ENCODE results near the gene RCCD1. TPM values are rescaled to one million over a fixed set of nuclear protein-coding genes. Genes with fewer than 3 reads are reported as not detected.

The RCCD1 gene
- total and polyA plus RNA-seq, 5 donors from 2014 or later, result 2.2 to 6.2 (median 4.0) TPM

GRCh38 chr15:90909976-90910375, 44.7 kb upstream of the RCCD1 start:
- Mint-ChIP-seq H3K9me3 (peaks cover 0 to 1% (median 0%) of the 10 kb centered on the region in 7 donors), H3K27ac (peak overlapping the region in 1 of 3 donors; percentile 55), H3K27me3 (no peaks in the 10 kb centered on the region), H3K4me3 (no peak overlapping the region), H3K36me3 (peaks cover 37% of the 10 kb centered on the region), H3K4me1 (peaks cover 0 to 11% (median 5%) of the 10 kb centered on the region in 4 donors)
- H3K4me3 ChIP-seq (ENCODE audit: low read depth, low read length), result no peak overlapping the region
- peaks cover 87% of the 10 kb centered on the region for H3K36me3 ChIP-seq (ENCODE audit: control insufficient read depth, insufficient read depth, low read length)
- H3K4me1 ChIP-seq (ENCODE audit: control insufficient read depth, insufficient read depth, low read length, poor library complexity, severe bottlenecking), result no peaks in the 10 kb centered on the region
- H3K27ac ChIP-seq (ENCODE audit: insufficient read depth, low read length, poor library complexity, severe bottlenecking), result no peak overlapping the region
- ATAC-seq (ENCODE audit: low read depth in 2 of 2), result no peak
- H3K9me3 ChIP-seq (ENCODE audit: control insufficient read depth in 2 of 2, low read length in 2 of 2), result no peaks in the 10 kb centered on the region
- DNase-seq, result no peak
- no peaks in the 10 kb centered on the region for H3K27me3 ChIP-seq (ENCODE audit: control insufficient read depth, insufficient read depth, low read length)

GRCh38 chr15:90910441-90911301, 44.0 kb upstream of the RCCD1 start:
- H3K4me1 ChIP-seq (ENCODE audit: control insufficient read depth, insufficient read depth, low read length, poor library complexity, severe bottlenecking), result no peaks in the 10 kb centered on the region

GRCh38 chr15:90911302-90911623, 43.4 kb upstream of the RCCD1 start:
- Histone ChIP-seq H3K4me1 (ENCODE audit: control insufficient read depth, insufficient read depth, low read length, poor library complexity, severe bottlenecking) (no peaks in the 10 kb centered on the region), H3K9me3 (ENCODE audit: control insufficient read depth in 2 of 2, low read length in 2 of 2) (no peaks in the 10 kb centered on the region), H3K36me3 (ENCODE audit: control insufficient read depth, insufficient read depth, low read length) (peaks cover 86% of the 10 kb centered on the region), H3K4me3 (ENCODE audit: low read depth, low read length) (no peak overlapping the region), H3K27me3 (ENCODE audit: control insufficient read depth, insufficient read depth, low read length) (no peaks in the 10 kb centered on the region), H3K27ac (ENCODE audit: insufficient read depth, low read length, poor library complexity, severe bottlenecking) (no peak overlapping the region)
- ATAC-seq (ENCODE audit: low read depth in 2 of 2), result no peak
- Mint-ChIP-seq H3K27ac (no peak overlapping the region), H3K4me1 (no peaks in the 10 kb centered on the region), H3K27me3 (no peaks in the 10 kb centered on the region), H3K4me3 (no peak overlapping the region), H3K9me3 (no peaks in the 10 kb centered on the region), H3K36me3 (peaks cover 35% of the 10 kb centered on the region)
- DNase-seq, result no peak

More at GRCh38 chr15:90910441-90911301, 44.0 kb upstream of the RCCD1 start:
- H3K4me1 Mint-ChIP-seq, result peaks cover 0 to 6% (median 2%) of the 10 kb centered on the region in 4 donors
- peaks cover 37% of the 10 kb centered on the region for H3K36me3 Mint-ChIP-seq
- Histone ChIP-seq H3K36me3 (ENCODE audit: control insufficient read depth, insufficient read depth, low read length) (peaks cover 90% of the 10 kb centered on the region), H3K4me3 (ENCODE audit: low read depth, low read length) (no peak overlapping the region), H3K9me3 (ENCODE audit: control insufficient read depth in 2 of 2, low read length in 2 of 2) (no peaks in the 10 kb centered on the region), H3K27me3 (ENCODE audit: control insufficient read depth, insufficient read depth, low read length) (no peaks in the 10 kb centered on the region), H3K27ac (ENCODE audit: insufficient read depth, low read length, poor library complexity, severe bottlenecking) (no peak overlapping the region)
- no peak for ATAC-seq (ENCODE audit: low read depth in 2 of 2)
- peak overlapping the region in 1 of 3 donors; percentile 75 for H3K27ac Mint-ChIP-seq
- DNase-seq, result no peak
- no peak overlapping the region for H3K4me3 Mint-ChIP-seq
- H3K27me3 Mint-ChIP-seq, result no peaks in the 10 kb centered on the region
- peaks cover 0 to 1% (median 0%) of the 10 kb centered on the region in 7 donors for H3K9me3 Mint-ChIP-seq

- H3K27ac Mint-ChIP-seq, result no peak overlapping the region
- peaks cover 39% of the 10 kb centered on the region for H3K36me3 Mint-ChIP-seq
- ATAC-seq (ENCODE audit: low read depth in 2 of 2) (no peak), DNase-seq (no peak)
- Histone ChIP-seq H3K4me1 (ENCODE audit: control insufficient read depth, insufficient read depth, low read length, poor library complexity, severe bottlenecking) (no peaks in the 10 kb centered on the region), H3K9me3 (ENCODE audit: control insufficient read depth in 2 of 2, low read length in 2 of 2) (no peaks in the 10 kb centered on the region), H3K27me3 (ENCODE audit: control insufficient read depth, insufficient read depth, low read length) (no peaks in the 10 kb centered on the region), H3K36me3 (ENCODE audit: control insufficient read depth, insufficient read depth, low read length) (peaks cover 83% of the 10 kb centered on the region), H3K27ac (ENCODE audit: insufficient read depth, low read length, poor library complexity, severe bottlenecking) (no peak overlapping the region), H3K4me3 (ENCODE audit: low read depth, low read length) (no peak overlapping the region)
- H3K4me3 Mint-ChIP-seq, result no peak overlapping the region
- no peaks in the 10 kb centered on the region for H3K9me3 Mint-ChIP-seq
- no peaks in the 10 kb centered on the region for H3K27me3 Mint-ChIP-seq
- H3K4me1 Mint-ChIP-seq, result peaks cover 0 to 2% (median 0%) of the 10 kb centered on the region in 4 donors
Measured at GRCh38 chr15:90911906-90912769, 42.5 kb upstream of the RCCD1 start.

GRCh38 chr15:90912770-90913075, 42.0 kb upstream of the RCCD1 start:
- no peak overlapping the region for H3K4me3 Mint-ChIP-seq
- H3K36me3 Mint-ChIP-seq, result peaks cover 39% of the 10 kb centered on the region
- DNase-seq (no peak), ATAC-seq (ENCODE audit: low read depth in 2 of 2) (no peak)
- peaks cover 82% of the 10 kb centered on the region for H3K36me3 ChIP-seq (ENCODE audit: control insufficient read depth, insufficient read depth, low read length)
- no peaks in the 10 kb centered on the region for H3K9me3 ChIP-seq (ENCODE audit: control insufficient read depth in 2 of 2, low read length in 2 of 2)
- H3K4me3 ChIP-seq (ENCODE audit: low read depth, low read length), result no peak overlapping the region
- H3K9me3 Mint-ChIP-seq, result peaks cover 0 to 2% (median 0%) of the 10 kb centered on the region in 7 donors
- no peaks in the 10 kb centered on the region for H3K4me1 ChIP-seq (ENCODE audit: control insufficient read depth, insufficient read depth, low read length, poor library complexity, severe bottlenecking)
- peak overlapping the region in 1 of 3 donors; percentile 38 for H3K27ac Mint-ChIP-seq
- H3K27ac ChIP-seq (ENCODE audit: insufficient read depth, low read length, poor library complexity, severe bottlenecking), result no peak overlapping the region
- H3K27me3 ChIP-seq (ENCODE audit: control insufficient read depth, insufficient read depth, low read length), result no peaks in the 10 kb centered on the region
- H3K4me1 Mint-ChIP-seq, result peaks cover 0 to 2% (median 0%) of the 10 kb centered on the region in 4 donors
- H3K27me3 Mint-ChIP-seq, result no peaks in the 10 kb centered on the region

GRCh38 chr15:90913398-90913944, 41.2 kb upstream of the RCCD1 start:
- no peak for ATAC-seq (ENCODE audit: low read depth in 2 of 2)
- Histone ChIP-seq H3K27ac (ENCODE audit: insufficient read depth, low read length, poor library complexity, severe bottlenecking) (no peak overlapping the region), H3K9me3 (ENCODE audit: control insufficient read depth in 2 of 2, low read length in 2 of 2) (no peaks in the 10 kb centered on the region), H3K36me3 (ENCODE audit: control insufficient read depth, insufficient read depth, low read length) (peaks cover 83% of the 10 kb centered on the region), H3K4me1 (ENCODE audit: control insufficient read depth, insufficient read depth, low read length, poor library complexity, severe bottlenecking) (no peaks in the 10 kb centered on the region), H3K4me3 (ENCODE audit: low read depth, low read length) (no peak overlapping the region), H3K27me3 (ENCODE audit: control insufficient read depth, insufficient read depth, low read length) (no peaks in the 10 kb centered on the region)
- peaks cover 0 to 2% (median 0%) of the 10 kb centered on the region in 7 donors for H3K9me3 Mint-ChIP-seq
- H3K4me3 Mint-ChIP-seq, result no peak overlapping the region
- H3K4me1 Mint-ChIP-seq, result peaks cover 0 to 2% (median 0%) of the 10 kb centered on the region in 4 donors
- no peak for DNase-seq
- peaks cover 42% of the 10 kb centered on the region for H3K36me3 Mint-ChIP-seq
- peak overlapping the region in 1 of 3 donors; percentile 11 for H3K27ac Mint-ChIP-seq
- no peaks in the 10 kb centered on the region for H3K27me3 Mint-ChIP-seq

GRCh38 chr15:90914305-90915080, 40.2 kb upstream of the RCCD1 start:
- Mint-ChIP-seq H3K4me3 (no peak overlapping the region), H3K27ac (no peak overlapping the region), H3K9me3 (peaks cover 0 to 2% (median 0%) of the 10 kb centered on the region in 7 donors), H3K4me1 (peaks cover 0 to 2% (median 0%) of the 10 kb centered on the region in 4 donors), H3K27me3 (no peaks in the 10 kb centered on the region), H3K36me3 (peaks cover 47% of the 10 kb centered on the region)
- Histone ChIP-seq H3K27me3 (ENCODE audit: control insufficient read depth, insufficient read depth, low read length) (no peaks in the 10 kb centered on the region), H3K4me3 (ENCODE audit: low read depth, low read length) (no peak overlapping the region), H3K9me3 (ENCODE audit: control insufficient read depth in 2 of 2, low read length in 2 of 2) (no peaks in the 10 kb centered on the region), H3K36me3 (ENCODE audit: control insufficient read depth, insufficient read depth, low read length) (peaks cover 84% of the 10 kb centered on the region), H3K4me1 (ENCODE audit: control insufficient read depth, insufficient read depth, low read length, poor library complexity, severe bottlenecking) (no peaks in the 10 kb centered on the region), H3K27ac (ENCODE audit: insufficient read depth, low read length, poor library complexity, severe bottlenecking) (no peak overlapping the region)
- DNase-seq (no peak), ATAC-seq (ENCODE audit: low read depth in 2 of 2) (no peak)

All from CD4-positive, CD25-positive, alpha-beta regulatory T cell (primary cell).